HepG2 (cell line): Measurements from ENCODE around the gene CSH1. TPM values are rescaled to one million over a fixed set of nuclear protein-coding genes. Genes with fewer than 3 reads are reported as not detected.
"Not testable (repeated sequence)": the region's sequence is repeated elsewhere in the genome, so short reads cannot be mapped to it uniquely, and the experiment has no call there.

ENCODE experiments used
- ATAC-seq: fragments of 200-7000 bp; cut with Tn5 transposase; 3 replicates; pipeline ENCODE4 v1.9.1; 2020; ENCODE audit warnings: mild to moderate bottlenecking, moderate library complexity
- BruUV-seq: library from RNA; stranded (reverse); fragments of 400-500 nt; replicated peaks from 2 replicates; lab custom pipeline; 2021; lab: Mats Ljungman, UMichigan
- CTCF ChIA-PET: fragments of 300-600 bp; formaldehyde crosslinking; extraction: SDS; loops from one replicate; lab custom pipeline; 2021; ENCODE audit warnings: low total read pairs, inconsistent platforms, low intra/inter-chr PET ratio; lab: Yijun Ruan, JAX
- POLR2A ChIA-PET: fragments of 350-600 bp; sonication (Branson Sonifier 250); formaldehyde crosslinking; loops from one replicate; lab custom pipeline; 2020; ENCODE audit warnings: antibody characterized with exemption, inconsistent platforms; lab: Yijun Ruan, JAX
- DNase-seq: peaks from one replicate; pipeline ENCODE4 v3.0.0-alpha.2; 2015; ENCODE audit warnings: low spot score
- FAIRE-seq: peaks from 3 replicates; lab custom pipeline; 2011; peaks lifted over from hg19 to GRCh38; lab: Jason Lieb, UNC
- H2AFZ ChIP-seq: one replicate; pipeline ENCODE4 v1.6.1; 2011; ENCODE audit warnings: low read length, inconsistent platforms
- H3K27ac ChIP-seq: fragments of 300-600 bp; 3 replicates; pipeline ENCODE4 v1.8.0; 2011; ENCODE audit warnings: mixed run types, mild to moderate bottlenecking, mixed read lengths, low read length, inconsistent platforms; ENCODE audit not compliant: insufficient read depth; ENCODE audit errors: extremely low read length
- H3K27me3 ChIP-seq, 2 experiments: fragments of 200-600 bp in 1 of 2; 2 replicates in 1 of 2; 3 replicates in 1 of 2; pipeline versions ENCODE4 v1.6.0 to v1.8.0; 2011; ENCODE audit warnings: low read length in 2 of 2, mild to moderate bottlenecking in 2 of 2, moderate library complexity in 2 of 2, inconsistent platforms in 1 of 2; ENCODE audit not compliant: insufficient read depth in 2 of 2, control insufficient read depth in 1 of 2
- H3K36me3 ChIP-seq, 2 experiments: fragments of 200-600 bp in 1 of 2; replicated peaks in 1 of 2; 2 replicates in 1 of 2; 3 replicates in 1 of 2; pipeline versions ENCODE4 v1.5.1 to v1.8.0; 2011; ENCODE audit warnings: low read length in 2 of 2, inconsistent platforms in 1 of 2; ENCODE audit not compliant: insufficient read depth in 2 of 2, control insufficient read depth in 1 of 2
- H3K4me1 ChIP-seq: 2 replicates; pipeline ENCODE4 v1.5.1; 2012; ENCODE audit warnings: low read length, inconsistent platforms; ENCODE audit not compliant: insufficient read depth
- H3K4me2 ChIP-seq: 2 replicates; pipeline ENCODE4 v1.6.0; 2011; ENCODE audit warnings: low read depth, low read length, inconsistent platforms
- H3K4me3 ChIP-seq, 3 experiments: fragments of 200-600 bp in 1 of 3; sonication (generic), shearing (Covaris generic) in 1 of 3; replicated peaks in 1 of 3; 2 replicates each; pipeline ENCODE4 v1.5.1; 2011 to 2016; ENCODE audit warnings: low read length in 3 of 3, inconsistent platforms in 2 of 3, low read depth in 2 of 3, mild to moderate bottlenecking in 2 of 3, control low read depth in 1 of 3, mixed read lengths in 1 of 3; ENCODE audit not compliant: insufficient read depth in 1 of 3
- H3K79me2 ChIP-seq: one replicate; pipeline ENCODE4 v1.6.1; 2011; ENCODE audit warnings: low read length, inconsistent platforms; ENCODE audit not compliant: insufficient read depth
- H3K9ac ChIP-seq: 2 replicates; pipeline ENCODE4 v1.6.0; 2011; ENCODE audit warnings: mild to moderate bottlenecking, low read depth, low read length, inconsistent platforms; ENCODE audit not compliant: insufficient read depth
- H3K9me3 ChIP-seq: 2 replicates; pipeline ENCODE4 v1.5.1; 2012; ENCODE audit warnings: mild to moderate bottlenecking, low read length
- H4K20me1 ChIP-seq: 2 replicates; pipeline ENCODE4 v1.6.0; 2011; ENCODE audit warnings: inconsistent platforms, mild to moderate bottlenecking, low read length, moderate library complexity; ENCODE audit not compliant: insufficient read depth
- PRDM15 ChIP-seq: sonication (generic); formaldehyde crosslinking; IDR thresholded peaks from 2 replicates; pipeline ENCODE4 v1.4.0; 2020; ENCODE audit warnings: missing genetic modification reagents
- ZNF362 ChIP-seq: sonication (generic); formaldehyde crosslinking; IDR thresholded peaks from 2 replicates; pipeline ENCODE4 v1.4.0; 2020; ENCODE audit warnings: missing genetic modification reagents, mild to moderate bottlenecking, borderline replicate concordance
- WGBS: methylation state at CpG from one replicate; pipeline ENCODE4 v1.1.6; 2017; ENCODE audit warnings: low lambda C conversion rate; 5-methylcytosine and 5-hydroxymethylcytosine counted together
- in situ Hi-C: cut with HindIII; loops from 2 replicates; pipeline ENCODE4 v1.10.0; 2017; ENCODE audit warnings: low pct_unique_long_range_greater_than_20kb; ENCODE audit not compliant: extremely low pct_ligation_motif_present
- intact Hi-C: fragments of 100-400 bp; cut with micrococcal nuclease; formaldehyde crosslinking; loops from one replicate; pipeline ENCODE4 v1.10.0; 2022; ENCODE audit not compliant: unreplicated experiment
- polyA plus RNA-seq, 8 experiments: library from polyadenylated mRNA; depleted of rRNA in 3 of 8; stranded (reverse) in 7 of 8; unstranded in 1 of 8; fragments of >200 nt; fragmentation: Illumina TruSeq in 4 of 8; extraction: Trizol in 4 of 8; gene quantifications; 2 replicates each; pipeline versions ENCODE4 v1.2.1 to v1.2.3, GENCODE V29; 2011 to 2016; ENCODE audit warnings: low read depth in 4 of 8, missing spikeins in 1 of 8, mixed read lengths in 1 of 8; ENCODE audit not compliant: insufficient read depth in 1 of 8
- total RNA-seq, 5 experiments: library from RNA; depleted of rRNA; stranded (reverse); fragments of >200 nt; fragmentation: Illumina TruSeq; extraction: Trizol; gene quantifications; 2 replicates each; pipeline ENCODE4 v1.2.3, GENCODE V29; 2016; ENCODE audit warnings: low read depth in 1 of 5
- TF ChIP-seq, protein P1 (sequence below): sonication (generic); formaldehyde crosslinking; IDR thresholded peaks from 2 replicates; pipeline ENCODE4 v1.5.0; 2020; ENCODE audit warnings: mild to moderate bottlenecking, missing genetic modification reagents, moderate library complexity

CSH1 gene
- total and polyA plus RNA-seq, 2 of the 13 experiments (the other 11 are each of a cell fraction or from before 2014, with no cell fraction given): not detected

- BruUV-seq, in situ Hi-C loops, H3K27me3 ChIP-seq, H3K9ac ChIP-seq, H3K36me3 ChIP-seq, H2AFZ ChIP-seq, H4K20me1 ChIP-seq, intact Hi-C loops, FAIRE-seq, H3K4me1 ChIP-seq, H3K79me2 ChIP-seq, POLR2A ChIA-PET, H3K9me3 ChIP-seq, H3K4me3 ChIP-seq, H3K27ac ChIP-seq: not testable (repeated sequence)
- 14% methylated on average over 11 of the region's 11 CpGs for WGBS
- ATAC-seq: peak; percentile 90
- peak overlapping the region; percentile 50 for H3K4me2 ChIP-seq
- CTCF ChIA-PET: interaction anchor here (1.3 kb wide), 1 partner anchor 15 kb away, joined by 4 read pairs; no protein-coding TSS in a partner anchor
- DNase-seq: peak; percentile 50
- TF ChIP-seq, protein P1, sequence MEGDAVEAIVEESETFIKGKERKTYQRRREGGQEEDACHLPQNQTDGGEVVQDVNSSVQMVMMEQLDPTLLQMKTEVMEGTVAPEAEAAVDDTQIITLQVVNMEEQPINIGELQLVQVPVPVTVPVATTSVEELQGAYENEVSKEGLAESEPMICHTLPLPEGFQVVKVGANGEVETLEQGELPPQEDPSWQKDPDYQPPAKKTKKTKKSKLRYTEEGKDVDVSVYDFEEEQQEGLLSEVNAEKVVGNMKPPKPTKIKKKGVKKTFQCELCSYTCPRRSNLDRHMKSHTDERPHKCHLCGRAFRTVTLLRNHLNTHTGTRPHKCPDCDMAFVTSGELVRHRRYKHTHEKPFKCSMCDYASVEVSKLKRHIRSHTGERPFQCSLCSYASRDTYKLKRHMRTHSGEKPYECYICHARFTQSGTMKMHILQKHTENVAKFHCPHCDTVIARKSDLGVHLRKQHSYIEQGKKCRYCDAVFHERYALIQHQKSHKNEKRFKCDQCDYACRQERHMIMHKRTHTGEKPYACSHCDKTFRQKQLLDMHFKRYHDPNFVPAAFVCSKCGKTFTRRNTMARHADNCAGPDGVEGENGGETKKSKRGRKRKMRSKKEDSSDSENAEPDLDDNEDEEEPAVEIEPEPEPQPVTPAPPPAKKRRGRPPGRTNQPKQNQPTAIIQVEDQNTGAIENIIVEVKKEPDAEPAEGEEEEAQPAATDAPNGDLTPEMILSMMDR (CRISPR knock-in tag): peak; percentile 48
- peak; percentile 85 for TF ChIP-seq ZNF362 (CRISPR knock-in tag)
- TF ChIP-seq PRDM15 (CRISPR knock-in tag): peak; percentile 93
These were observed 15.0 kb downstream of the CSH1 start for GRCh38 chr17:63881337-63881736.
